HG02642 (cell line): ENCODE results near the gene TEX2.
"Not testable (repeated sequence)": the region's sequence is repeated elsewhere in the genome, so short reads cannot be mapped to it uniquely, and the experiment has no call there.

Source experiments
- ATAC-seq: cut with Tn5 transposase; IDR thresholded peaks from one replicate; pipeline ENCODE4 v1.9.1; 2021; ENCODE audit warnings: mild to moderate bottlenecking; ENCODE audit not compliant: unreplicated experiment, poor library complexity

The TEX2 gene

GRCh38 chr17:64187093-64187895 lies 75.8 kb downstream of the TEX2 start:
- no peak for ATAC-seq

GRCh38 chr17:64186171-64187092 lies 76.6 kb downstream of the TEX2 start:
- no peak for ATAC-seq

- not testable (repeated sequence) for ATAC-seq
Observed at GRCh38 chr17:64185557-64185956, 77.5 kb downstream of the TEX2 start.

GRCh38 chr17:64185101-64185500 lies 78.0 kb downstream of the TEX2 start:
- no peak for ATAC-seq

- no peak for ATAC-seq
Observed at GRCh38 chr17:64183815-64184214, 79.2 kb downstream of the TEX2 start.

GRCh38 chr17:64182325-64183012 lies 80.6 kb downstream of the TEX2 start:
- no peak for ATAC-seq

- no peak for ATAC-seq
Observed at GRCh38 chr17:64180089-64181073, 82.7 kb downstream of the TEX2 start.

GRCh38 chr17:64179024-64179423 lies 84.0 kb downstream of the TEX2 start:
- ATAC-seq, result not testable (repeated sequence)

GRCh38 chr17:64178011-64178825 lies 84.8 kb downstream of the TEX2 start:
- ATAC-seq, result no peak

- no peak for ATAC-seq
Observed at GRCh38 chr17:64177311-64178010, 85.6 kb downstream of the TEX2 start.

- no peak for ATAC-seq
Observed at GRCh38 chr17:64176556-64176955, 86.5 kb downstream of the TEX2 start.

- ATAC-seq, result no peak
Observed at GRCh38 chr17:64174686-64175456, 88.2 kb downstream of the TEX2 start.

GRCh38 chr17:64173646-64174045 lies 89.4 kb downstream of the TEX2 start:
- ATAC-seq, result no peak

GRCh38 chr17:64172510-64172909 lies 90.5 kb downstream of the TEX2 start:
- ATAC-seq, result no peak

GRCh38 chr17:64171041-64171440 lies 92.0 kb downstream of the TEX2 start:
- ATAC-seq, result no peak

- no peak for ATAC-seq
Observed at GRCh38 chr17:64170286-64170685, 92.8 kb downstream of the TEX2 start.

- ATAC-seq, result not testable (repeated sequence)
Observed at GRCh38 chr17:64167666-64168065, 95.4 kb downstream of the TEX2 start.
